Measurements from ENCODE around the gene ZSWIM8. TPM values are rescaled to one million over a fixed set of nuclear protein-coding genes. Genes with fewer than 3 reads are reported as not detected.

The ZSWIM8 gene
- total and polyA plus RNA-seq, 2 experiments from 2014 or later, result 20.5 to 30.4 TPM

DNA sequence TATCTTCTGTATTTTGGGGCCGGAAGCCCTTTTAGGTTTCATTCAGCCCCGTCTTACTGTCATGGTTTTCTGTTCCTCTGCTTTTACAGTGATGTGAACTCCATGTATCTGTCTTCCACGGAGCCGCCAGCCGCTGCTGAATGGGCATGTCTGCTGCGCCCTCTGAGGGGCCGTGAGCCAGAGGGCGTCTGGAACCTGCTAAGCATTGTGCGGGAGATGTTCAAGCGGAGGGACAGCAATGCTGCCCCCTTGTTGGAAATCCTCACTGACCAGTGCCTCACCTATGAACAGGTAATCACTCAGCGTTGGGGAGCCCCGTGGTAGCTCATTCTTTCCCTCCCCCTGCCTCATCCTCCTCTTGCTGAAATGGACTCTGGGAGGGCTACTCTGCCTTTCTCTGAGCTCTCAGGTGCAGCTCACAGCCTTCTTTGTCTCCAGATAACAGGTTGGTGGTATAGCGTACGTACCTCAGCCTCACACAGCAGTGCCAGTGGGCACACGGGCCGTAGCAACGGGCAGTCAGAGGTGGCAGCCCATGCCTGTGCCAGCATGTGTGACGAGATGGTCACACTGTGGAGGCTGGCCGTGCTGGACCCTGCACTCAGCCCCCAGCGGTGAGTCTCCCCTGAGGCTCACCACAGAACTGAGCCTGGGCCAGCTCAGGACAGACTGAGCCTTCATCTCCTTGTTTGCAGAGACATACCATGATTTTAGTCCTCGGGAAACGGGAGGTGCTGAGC lies 5.7 kb downstream of the ZSWIM8 start (continued):
- TF ChIP-seq, protein P1, sequence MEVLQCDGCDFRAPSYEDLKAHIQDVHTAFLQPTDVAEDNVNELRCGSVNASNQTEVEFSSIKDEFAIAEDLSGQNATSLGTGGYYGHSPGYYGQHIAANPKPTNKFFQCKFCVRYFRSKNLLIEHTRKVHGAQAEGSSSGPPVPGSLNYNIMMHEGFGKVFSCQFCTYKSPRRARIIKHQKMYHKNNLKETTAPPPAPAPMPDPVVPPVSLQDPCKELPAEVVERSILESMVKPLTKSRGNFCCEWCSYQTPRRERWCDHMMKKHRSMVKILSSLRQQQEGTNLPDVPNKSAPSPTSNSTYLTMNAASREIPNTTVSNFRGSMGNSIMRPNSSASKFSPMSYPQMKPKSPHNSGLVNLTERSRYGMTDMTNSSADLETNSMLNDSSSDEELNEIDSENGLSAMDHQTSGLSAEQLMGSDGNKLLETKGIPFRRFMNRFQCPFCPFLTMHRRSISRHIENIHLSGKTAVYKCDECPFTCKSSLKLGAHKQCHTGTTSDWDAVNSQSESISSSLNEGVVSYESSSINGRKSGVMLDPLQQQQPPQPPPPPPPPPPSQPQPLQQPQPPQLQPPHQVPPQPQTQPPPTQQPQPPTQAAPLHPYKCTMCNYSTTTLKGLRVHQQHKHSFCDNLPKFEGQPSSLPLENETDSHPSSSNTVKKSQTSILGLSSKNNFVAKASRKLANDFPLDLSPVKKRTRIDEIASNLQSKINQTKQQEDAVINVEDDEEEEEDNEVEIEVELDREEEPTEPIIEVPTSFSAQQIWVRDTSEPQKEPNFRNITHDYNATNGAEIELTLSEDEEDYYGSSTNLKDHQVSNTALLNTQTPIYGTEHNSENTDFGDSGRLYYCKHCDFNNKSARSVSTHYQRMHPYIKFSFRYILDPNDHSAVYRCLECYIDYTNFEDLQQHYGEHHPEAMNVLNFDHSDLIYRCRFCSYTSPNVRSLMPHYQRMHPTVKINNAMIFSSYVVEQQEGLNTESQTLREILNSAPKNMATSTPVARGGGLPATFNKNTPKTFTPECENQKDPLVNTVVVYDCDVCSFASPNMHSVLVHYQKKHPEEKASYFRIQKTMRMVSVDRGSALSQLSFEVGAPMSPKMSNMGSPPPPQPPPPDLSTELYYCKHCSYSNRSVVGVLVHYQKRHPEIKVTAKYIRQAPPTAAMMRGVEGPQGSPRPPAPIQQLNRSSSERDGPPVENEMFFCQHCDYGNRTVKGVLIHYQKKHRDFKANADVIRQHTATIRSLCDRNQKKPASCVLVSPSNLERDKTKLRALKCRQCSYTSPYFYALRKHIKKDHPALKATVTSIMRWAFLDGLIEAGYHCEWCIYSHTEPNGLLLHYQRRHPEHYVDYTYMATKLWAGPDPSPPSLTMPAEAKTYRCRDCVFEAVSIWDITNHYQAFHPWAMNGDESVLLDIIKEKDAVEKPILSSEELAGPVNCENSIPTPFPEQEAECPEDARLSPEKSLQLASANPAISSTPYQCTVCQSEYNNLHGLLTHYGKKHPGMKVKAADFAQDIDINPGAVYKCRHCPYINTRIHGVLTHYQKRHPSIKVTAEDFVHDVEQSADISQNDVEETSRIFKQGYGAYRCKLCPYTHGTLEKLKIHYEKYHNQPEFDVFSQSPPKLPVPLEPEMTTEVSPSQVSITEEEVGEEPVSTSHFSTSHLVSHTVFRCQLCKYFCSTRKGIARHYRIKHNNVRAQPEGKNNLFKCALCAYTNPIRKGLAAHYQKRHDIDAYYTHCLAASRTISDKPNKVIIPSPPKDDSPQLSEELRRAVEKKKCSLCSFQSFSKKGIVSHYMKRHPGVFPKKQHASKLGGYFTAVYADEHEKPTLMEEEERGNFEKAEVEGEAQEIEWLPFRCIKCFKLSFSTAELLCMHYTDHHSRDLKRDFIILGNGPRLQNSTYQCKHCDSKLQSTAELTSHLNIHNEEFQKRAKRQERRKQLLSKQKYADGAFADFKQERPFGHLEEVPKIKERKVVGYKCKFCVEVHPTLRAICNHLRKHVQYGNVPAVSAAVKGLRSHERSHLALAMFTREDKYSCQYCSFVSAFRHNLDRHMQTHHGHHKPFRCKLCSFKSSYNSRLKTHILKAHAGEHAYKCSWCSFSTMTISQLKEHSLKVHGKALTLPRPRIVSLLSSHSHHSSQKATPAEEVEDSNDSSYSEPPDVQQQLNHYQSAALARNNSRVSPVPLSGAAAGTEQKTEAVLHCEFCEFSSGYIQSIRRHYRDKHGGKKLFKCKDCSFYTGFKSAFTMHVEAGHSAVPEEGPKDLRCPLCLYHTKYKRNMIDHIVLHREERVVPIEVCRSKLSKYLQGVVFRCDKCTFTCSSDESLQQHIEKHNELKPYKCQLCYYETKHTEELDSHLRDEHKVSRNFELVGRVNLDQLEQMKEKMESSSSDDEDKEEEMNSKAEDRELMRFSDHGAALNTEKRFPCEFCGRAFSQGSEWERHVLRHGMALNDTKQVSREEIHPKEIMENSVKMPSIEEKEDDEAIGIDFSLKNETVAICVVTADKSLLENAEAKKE (CRISPR knock-in tag; IDR thresholded peaks at IDR 0.05), result no peak
- TF ChIP-seq POLR2AphosphoS5 (IDR thresholded peaks at IDR 0.05; ENCODE audit: low read depth) (no peak), CREB1 (CRISPR knock-in tag; IDR thresholded peaks at IDR 0.05; ENCODE audit: low read depth) (no peak), ZNF331 (CRISPR knock-in tag; IDR thresholded peaks at IDR 0.05; ENCODE audit: low read depth) (no peak), REST (IDR thresholded peaks at IDR 0.05; ENCODE audit: unreplicated experiment) (no peak), NANOG (IDR thresholded peaks at IDR 0.05; ENCODE audit: borderline replicate concordance) (no peak)
- TF ChIP-seq, protein P2, sequence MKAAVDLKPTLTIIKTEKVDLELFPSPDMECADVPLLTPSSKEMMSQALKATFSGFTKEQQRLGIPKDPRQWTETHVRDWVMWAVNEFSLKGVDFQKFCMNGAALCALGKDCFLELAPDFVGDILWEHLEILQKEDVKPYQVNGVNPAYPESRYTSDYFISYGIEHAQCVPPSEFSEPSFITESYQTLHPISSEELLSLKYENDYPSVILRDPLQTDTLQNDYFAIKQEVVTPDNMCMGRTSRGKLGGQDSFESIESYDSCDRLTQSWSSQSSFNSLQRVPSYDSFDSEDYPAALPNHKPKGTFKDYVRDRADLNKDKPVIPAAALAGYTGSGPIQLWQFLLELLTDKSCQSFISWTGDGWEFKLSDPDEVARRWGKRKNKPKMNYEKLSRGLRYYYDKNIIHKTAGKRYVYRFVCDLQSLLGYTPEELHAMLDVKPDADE (IDR thresholded peaks at IDR 0.05), result no peak

Data from GM23338 (cell line).